PC-3 (cell line): ENCODE results near the gene ATP1B1. TPM values are rescaled to one million over a fixed set of nuclear protein-coding genes. Genes with fewer than 3 reads are reported as not detected.
A peak's percentile ranks its signal among the peaks of the same experiment; 100 is the strongest.

Source experiments
- ATAC-seq: fragments of 200-7000 bp; cut with Tn5 transposase; 2 replicates; pipeline ENCODE4 v1.9.1; 2020; ENCODE audit warnings: mild to moderate bottlenecking, moderate library complexity
- BruUV-seq: library from RNA; stranded (reverse); fragments of 400-500 nt; replicated peaks from 2 replicates; lab custom pipeline; 2021; lab: Mats Ljungman, UMichigan
- CTCF ChIA-PET: fragments of 300-600 bp; sonication (Branson Sonifier 250); formaldehyde crosslinking; loops from one replicate; lab custom pipeline; 2022; ENCODE audit warnings: antibody characterized with exemption; lab: Charles Lee
- POLR2A ChIA-PET: fragments of 300-600 bp; sonication (Branson Sonifier 250); formaldehyde crosslinking; loops from one replicate; lab custom pipeline; 2022; ENCODE audit warnings: antibody characterized with exemption; ENCODE audit not compliant: unreplicated experiment; lab: Charles Lee
- DNase-seq: peaks from one replicate; pipeline ENCODE4 v3.0.0-alpha.2; 2015
- H2AFZ ChIP-seq: fragments of 300-600 bp; sonication (generic); 2 replicates; pipeline ENCODE4 v1.6.0; 2016; ENCODE audit warnings: antibody characterized with exemption, low read length
- H3F3A ChIP-seq: fragments of 300-600 bp; sonication (generic); one replicate; pipeline ENCODE4 v1.6.0; 2017; ENCODE audit warnings: antibody characterized with exemption, low read length, control low read depth, mild to moderate bottlenecking; ENCODE audit not compliant: unreplicated experiment
- H3K27ac ChIP-seq: fragments of 300-600 bp; sonication (generic); 2 replicates; pipeline ENCODE4 v1.5.1; 2016; ENCODE audit warnings: mild to moderate bottlenecking, low read length
- H3K27me3 ChIP-seq: fragments of 300-600 bp; sonication (generic); 2 replicates; pipeline ENCODE4 v1.6.1; 2016; ENCODE audit warnings: low read length, mixed read lengths
- H3K36me3 ChIP-seq: fragments of 300-600 bp; sonication (generic); 2 replicates; pipeline ENCODE4 v1.6.1; 2016; ENCODE audit warnings: low read depth, mixed run types, low read length, mixed read lengths
- H3K4me1 ChIP-seq: fragments of 300-600 bp; sonication (generic); 2 replicates; pipeline ENCODE4 v1.5.1; 2016; ENCODE audit warnings: low read length; ENCODE audit not compliant: insufficient read depth
- H3K4me2 ChIP-seq: fragments of 300-600 bp; sonication (generic); 2 replicates; pipeline ENCODE4 v1.6.0; 2016; ENCODE audit warnings: low read length
- H3K4me3 ChIP-seq: fragments of 300-600 bp; sonication (generic); 2 replicates; pipeline ENCODE4 v1.5.1; 2016; ENCODE audit warnings: mild to moderate bottlenecking, low read length, mixed read lengths
- H3K79me2 ChIP-seq: fragments of 300-600 bp; sonication (generic); 2 replicates; pipeline ENCODE4 v1.6.1; 2017; ENCODE audit warnings: low read length, mixed read lengths
- H3K9ac ChIP-seq: fragments of 300-600 bp; sonication (generic); 2 replicates; pipeline ENCODE4 v1.6.0; 2016; ENCODE audit warnings: mild to moderate bottlenecking, low read length
- H3K9me2 ChIP-seq: fragments of 300-600 bp; sonication (generic); replicated peaks from 2 replicates; pipeline ENCODE4 v1.6.1; 2016; ENCODE audit warnings: mixed run types, low read length, mixed read lengths
- H3K9me3 ChIP-seq: fragments of 300-600 bp; sonication (generic); 2 replicates; pipeline ENCODE4 v1.6.1; 2016; ENCODE audit warnings: low read length, mixed read lengths
- H4K20me1 ChIP-seq: fragments of 300-600 bp; sonication (generic); 2 replicates; pipeline ENCODE4 v1.6.1; 2016; ENCODE audit warnings: low read length, mixed read lengths
- EZH2 ChIP-seq: fragments of 300-600 bp; sonication (generic); IDR thresholded peaks from one replicate; pipeline ENCODE4 v1.6.1; 2017; ENCODE audit warnings: antibody characterized with exemption, mild to moderate bottlenecking, low read length; ENCODE audit not compliant: unreplicated experiment
- EZH2phosphoT487 ChIP-seq: fragments of 300-600 bp; sonication (generic); IDR thresholded peaks from 2 replicates; pipeline ENCODE4 v1.6.1; 2018; ENCODE audit warnings: mild to moderate bottlenecking, antibody characterized with exemption, low read length, borderline replicate concordance
- intact Hi-C: fragments of 100-400 bp; cut with micrococcal nuclease; formaldehyde crosslinking; loops from 2 replicates; pipeline ENCODE4 v1.9.0; 2023
- total RNA-seq: library from RNA; depleted of rRNA; stranded (reverse); fragments of >200 nt; gene quantifications from 2 replicates; pipeline ENCODE4 v1.2.3, GENCODE V29; 2014
- TF ChIP-seq, protein P1 (sequence below): fragments of 300-600 bp; sonication (generic); conservative IDR thresholded peaks from 2 replicates; pipeline ENCODE4 v1.5.1; 2017; ENCODE audit warnings: antibody characterized with exemption, low read depth, mild to moderate bottlenecking, low read length

ATP1B1 gene
- total RNA-seq, 1 experiment from 2014 or later, result 68.7 TPM

GRCh38 chr1:169109561-169110134, 3.2 kb downstream of the ATP1B1 start:
- Histone ChIP-seq H3K9ac (peak overlapping the region; percentile 77), H3K27me3 (no peaks in the 10 kb centered on the region), H3K4me1 (peaks cover 70% of the 10 kb centered on the region), H3K9me2 (no peaks in the 10 kb centered on the region), H3K79me2 (peaks cover 73% of the 10 kb centered on the region), H3K36me3 (peaks cover 28% of the 10 kb centered on the region), H2AFZ (no peak overlapping the region), H3F3A (no peaks in the 10 kb centered on the region), H3K27ac (peak overlapping the region; percentile 64), H3K4me3 (peak overlapping the region; percentile 93), H4K20me1 (peaks cover 22% of the 10 kb centered on the region), H3K4me2 (peak overlapping the region; percentile 92), H3K9me3 (no peaks in the 10 kb centered on the region)
- ATAC-seq (no peak), DNase-seq (peak; percentile 84)
- intact Hi-C loops, result loop anchor here (1.0 to 10.0 kb wide), 7 partner anchors 239 to 765 kb away; partner anchors contain the start of genes BLZF1 and NME7
- TF ChIP-seq, protein P1, sequence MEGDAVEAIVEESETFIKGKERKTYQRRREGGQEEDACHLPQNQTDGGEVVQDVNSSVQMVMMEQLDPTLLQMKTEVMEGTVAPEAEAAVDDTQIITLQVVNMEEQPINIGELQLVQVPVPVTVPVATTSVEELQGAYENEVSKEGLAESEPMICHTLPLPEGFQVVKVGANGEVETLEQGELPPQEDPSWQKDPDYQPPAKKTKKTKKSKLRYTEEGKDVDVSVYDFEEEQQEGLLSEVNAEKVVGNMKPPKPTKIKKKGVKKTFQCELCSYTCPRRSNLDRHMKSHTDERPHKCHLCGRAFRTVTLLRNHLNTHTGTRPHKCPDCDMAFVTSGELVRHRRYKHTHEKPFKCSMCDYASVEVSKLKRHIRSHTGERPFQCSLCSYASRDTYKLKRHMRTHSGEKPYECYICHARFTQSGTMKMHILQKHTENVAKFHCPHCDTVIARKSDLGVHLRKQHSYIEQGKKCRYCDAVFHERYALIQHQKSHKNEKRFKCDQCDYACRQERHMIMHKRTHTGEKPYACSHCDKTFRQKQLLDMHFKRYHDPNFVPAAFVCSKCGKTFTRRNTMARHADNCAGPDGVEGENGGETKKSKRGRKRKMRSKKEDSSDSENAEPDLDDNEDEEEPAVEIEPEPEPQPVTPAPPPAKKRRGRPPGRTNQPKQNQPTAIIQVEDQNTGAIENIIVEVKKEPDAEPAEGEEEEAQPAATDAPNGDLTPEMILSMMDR, result no peak
- TF ChIP-seq EZH2 (no peak), EZH2phosphoT487 (no peak)
- no TSS peak for BruUV-seq
- POLR2A ChIA-PET, result interaction anchor here (0.6 kb wide), 1 partner anchor 1347 kb away, joined by 6 read pairs; no protein-coding TSS in a partner anchor
- CTCF ChIA-PET, result interaction anchor here (0.9 kb wide), 1 partner anchor 169 kb away, joined by 3 read pairs; no protein-coding TSS in a partner anchor

GRCh38 chr1:169110236-169110635, 3.7 kb downstream of the ATP1B1 start:
- H3K9ac ChIP-seq, result peak overlapping the region; percentile 77; the same call in 1 of the 2 replicates
- peaks cover 29% of the 10 kb centered on the region for H3K36me3 ChIP-seq
- peaks cover 66% of the 10 kb centered on the region for H3K4me1 ChIP-seq
- TF ChIP-seq EZH2phosphoT487, result no peak
- TF ChIP-seq, protein P1, result no peak
- TF ChIP-seq EZH2, result no peak
- H4K20me1 ChIP-seq, result peaks cover 22% of the 10 kb centered on the region
- no peaks in the 10 kb centered on the region for H3K9me3 ChIP-seq
- no peak for ATAC-seq
- peak overlapping the region; percentile 93 for H3K4me3 ChIP-seq
- BruUV-seq, result no TSS peak
- H3K27me3 ChIP-seq, result no peaks in the 10 kb centered on the region
- H3K79me2 ChIP-seq, result peaks cover 79% of the 10 kb centered on the region
- H3K9me2 ChIP-seq, result no peaks in the 10 kb centered on the region
- intact Hi-C loops, result loop anchor here (2.0 kb wide), 1 partner anchor 437 kb away; no protein-coding TSS in a partner anchor
- ChIA-PET POLR2A (interaction anchor here (0.6 kb wide), 1 partner anchor 1348 kb away, joined by 6 read pairs; no protein-coding TSS in a partner anchor), CTCF (interaction anchor here (1.2 kb wide), 1 partner anchor 238 kb away, joined by 6 read pairs; no protein-coding TSS in a partner anchor)
- H3F3A ChIP-seq, result no peaks in the 10 kb centered on the region
- peak overlapping the region; percentile 64 for H3K27ac ChIP-seq
- peak overlapping the region; percentile 92 for H3K4me2 ChIP-seq
- H2AFZ ChIP-seq, result no peak overlapping the region
- DNase-seq, result no peak
